ENCODE results near the gene CCNYL1.

DNA sequence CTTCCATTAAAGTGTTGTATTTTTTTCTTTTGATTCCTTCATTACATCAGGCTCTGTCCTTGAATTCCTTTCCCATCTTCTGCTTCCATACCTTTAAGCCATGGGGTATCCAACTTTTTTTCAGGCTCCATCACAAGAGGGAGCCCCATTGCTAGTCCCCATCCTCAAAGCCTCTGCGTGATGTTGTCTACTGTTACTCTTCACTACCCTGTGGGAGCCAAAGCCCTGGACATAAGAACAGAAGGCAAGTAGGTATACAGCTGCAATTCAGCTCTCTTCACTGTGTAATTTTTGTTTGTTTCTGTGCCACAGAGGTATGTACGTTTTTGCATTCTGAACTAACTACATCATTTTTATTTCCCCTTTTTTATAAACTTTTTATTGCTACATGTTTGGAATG, 36.6 kb upstream of the CCNYL1 start:
- TF ChIP-seq, protein P1, sequence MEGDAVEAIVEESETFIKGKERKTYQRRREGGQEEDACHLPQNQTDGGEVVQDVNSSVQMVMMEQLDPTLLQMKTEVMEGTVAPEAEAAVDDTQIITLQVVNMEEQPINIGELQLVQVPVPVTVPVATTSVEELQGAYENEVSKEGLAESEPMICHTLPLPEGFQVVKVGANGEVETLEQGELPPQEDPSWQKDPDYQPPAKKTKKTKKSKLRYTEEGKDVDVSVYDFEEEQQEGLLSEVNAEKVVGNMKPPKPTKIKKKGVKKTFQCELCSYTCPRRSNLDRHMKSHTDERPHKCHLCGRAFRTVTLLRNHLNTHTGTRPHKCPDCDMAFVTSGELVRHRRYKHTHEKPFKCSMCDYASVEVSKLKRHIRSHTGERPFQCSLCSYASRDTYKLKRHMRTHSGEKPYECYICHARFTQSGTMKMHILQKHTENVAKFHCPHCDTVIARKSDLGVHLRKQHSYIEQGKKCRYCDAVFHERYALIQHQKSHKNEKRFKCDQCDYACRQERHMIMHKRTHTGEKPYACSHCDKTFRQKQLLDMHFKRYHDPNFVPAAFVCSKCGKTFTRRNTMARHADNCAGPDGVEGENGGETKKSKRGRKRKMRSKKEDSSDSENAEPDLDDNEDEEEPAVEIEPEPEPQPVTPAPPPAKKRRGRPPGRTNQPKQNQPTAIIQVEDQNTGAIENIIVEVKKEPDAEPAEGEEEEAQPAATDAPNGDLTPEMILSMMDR (IDR thresholded peaks at IDR 0.05): no peak
- no peak for TF ChIP-seq POLR2A (IDR thresholded peaks at IDR 0.05)

Data from tibial nerve (tissue), 3 donors.